Measurements from ENCODE around the gene TMEM39B.

GRCh38 chr1:32144033-32144432 is 71.3 kb downstream of the TMEM39B start:
- TF ChIP-seq, protein P1, sequence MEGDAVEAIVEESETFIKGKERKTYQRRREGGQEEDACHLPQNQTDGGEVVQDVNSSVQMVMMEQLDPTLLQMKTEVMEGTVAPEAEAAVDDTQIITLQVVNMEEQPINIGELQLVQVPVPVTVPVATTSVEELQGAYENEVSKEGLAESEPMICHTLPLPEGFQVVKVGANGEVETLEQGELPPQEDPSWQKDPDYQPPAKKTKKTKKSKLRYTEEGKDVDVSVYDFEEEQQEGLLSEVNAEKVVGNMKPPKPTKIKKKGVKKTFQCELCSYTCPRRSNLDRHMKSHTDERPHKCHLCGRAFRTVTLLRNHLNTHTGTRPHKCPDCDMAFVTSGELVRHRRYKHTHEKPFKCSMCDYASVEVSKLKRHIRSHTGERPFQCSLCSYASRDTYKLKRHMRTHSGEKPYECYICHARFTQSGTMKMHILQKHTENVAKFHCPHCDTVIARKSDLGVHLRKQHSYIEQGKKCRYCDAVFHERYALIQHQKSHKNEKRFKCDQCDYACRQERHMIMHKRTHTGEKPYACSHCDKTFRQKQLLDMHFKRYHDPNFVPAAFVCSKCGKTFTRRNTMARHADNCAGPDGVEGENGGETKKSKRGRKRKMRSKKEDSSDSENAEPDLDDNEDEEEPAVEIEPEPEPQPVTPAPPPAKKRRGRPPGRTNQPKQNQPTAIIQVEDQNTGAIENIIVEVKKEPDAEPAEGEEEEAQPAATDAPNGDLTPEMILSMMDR (IDR thresholded peaks at IDR 0.05; ENCODE audit: low read length): no peak
- TF ChIP-seq EZH2 (IDR thresholded peaks at IDR 0.05; ENCODE audit: borderline replicate concordance, low read length): no peak
